Measurements from ENCODE around the gene ACOT9.

GRCh38 chrX:23787745-23788118 is 44.7 kb upstream of the ACOT9 start:
- TF ChIP-seq CTCF (IDR thresholded peaks at IDR 0.05; ENCODE audit: insufficient read depth, low read depth, low read length) (no peak), EZH2 (IDR thresholded peaks at IDR 0.05; ENCODE audit: insufficient read depth, low read length) (no peak)

Data from astrocyte (in vitro differentiated cells and primary cell).